Thoracic aorta (tissue), 2 donors: ENCODE measurements around the gene CNBD2. TPM values are rescaled to one million over a fixed set of nuclear protein-coding genes. Genes with fewer than 3 reads are reported as not detected.

Source experiments
- ATAC-seq: fragments of 150-250 bp; one replicate; pipeline ENCODE4 v1.8.0; 2017; ENCODE audit warnings: low read depth; ENCODE audit not compliant: insufficient number of reproducible peaks, low FRiP score
- DNase-seq: peaks from one replicate; pipeline ENCODE4 v3.0.0-alpha.2; 2020; ENCODE audit warnings: low spot score
- H3K27ac ChIP-seq, 2 donors: fragments of 200-600 bp; sonication (generic); 1 replicate in 1 of 2; 2 replicates in 1 of 2; pipeline ENCODE4 v1.5.1; 2016; ENCODE audit warnings: mild to moderate bottlenecking in 2 of 2, moderate library complexity in 2 of 2
- H3K27me3 ChIP-seq: fragments of 200-600 bp; sonication (generic); replicated peaks from 2 replicates; pipeline ENCODE4 v1.6.0; 2016; ENCODE audit warnings: mild to moderate bottlenecking; ENCODE audit not compliant: insufficient read depth
- H3K36me3 ChIP-seq: fragments of 200-600 bp; sonication (generic); one replicate; pipeline ENCODE4 v1.5.1; 2016
- H3K4me1 ChIP-seq, 2 donors: fragments of 200-600 bp; sonication (generic); 1 replicate in 1 of 2; 2 replicates in 1 of 2; pipeline versions ENCODE4 v1.5.1 to v1.6.0; 2016; ENCODE audit warnings: low read depth in 2 of 2, mild to moderate bottlenecking in 1 of 2; ENCODE audit not compliant: control insufficient read depth in 1 of 2
- H3K4me3 ChIP-seq: fragments of 200-600 bp; sonication (generic); 2 replicates; pipeline ENCODE4 v1.5.1; 2016; ENCODE audit warnings: mild to moderate bottlenecking
- H3K9me3 ChIP-seq: fragments of 200-600 bp; sonication (generic); 2 replicates; pipeline ENCODE4 v1.5.1; 2016
- CTCF ChIP-seq: fragments of 200-600 bp; sonication (generic); IDR thresholded peaks from one replicate; pipeline ENCODE4 v1.5.1; 2019; ENCODE audit warnings: antibody characterized with exemption
- total RNA-seq, 2 donors: library from RNA; depleted of rRNA; stranded (reverse); fragments of >200 nt; gene quantifications; one replicate each; pipeline versions ENCODE4 v1.1.0 to v1.2.3, GENCODE V29; 2016

Gene CNBD2
- total RNA-seq, 2 donors from 2014 or later, result 1.2 to 2.6 TPM

- no peak overlapping the region for H3K4me3 ChIP-seq
- no peaks in the 10 kb centered on the region for H3K27me3 ChIP-seq
- no peak overlapping the region for H3K27ac ChIP-seq
- no peak for ATAC-seq
- H3K4me1 ChIP-seq, result no peaks in the 10 kb centered on the region
- TF ChIP-seq CTCF, result no peak
- no peak for DNase-seq
- H3K36me3 ChIP-seq, result no peaks in the 10 kb centered on the region
- H3K9me3 ChIP-seq, result no peaks in the 10 kb centered on the region
Observed at GRCh38 chr20:35984382-35984781, 16.0 kb downstream of the CNBD2 start.

- Histone ChIP-seq H3K36me3 (no peaks in the 10 kb centered on the region), H3K9me3 (no peaks in the 10 kb centered on the region), H3K4me3 (no peak overlapping the region), H3K27ac (no peak overlapping the region), H3K27me3 (no peaks in the 10 kb centered on the region), H3K4me1 (no peaks in the 10 kb centered on the region)
- no peak for DNase-seq
- TF ChIP-seq CTCF, result no peak
- ATAC-seq, result no peak
Observed at GRCh38 chr20:35985806-35986205, 17.4 kb downstream of the CNBD2 start.

- no peak for ATAC-seq
- H3K4me1 ChIP-seq, result no peaks in the 10 kb centered on the region
- H3K27me3 ChIP-seq, result no peaks in the 10 kb centered on the region
- no peak overlapping the region for H3K4me3 ChIP-seq
- H3K36me3 ChIP-seq, result no peaks in the 10 kb centered on the region
- DNase-seq, result no peak
- H3K27ac ChIP-seq, result no peak overlapping the region
- no peak for TF ChIP-seq CTCF
- no peaks in the 10 kb centered on the region for H3K9me3 ChIP-seq
Observed at GRCh38 chr20:35988910-35989463, 20.6 kb downstream of the CNBD2 start.

GRCh38 chr20:35991142-35991771, 22.9 kb downstream of the CNBD2 start:
- no peak for ATAC-seq
- no peaks in the 10 kb centered on the region for H3K4me1 ChIP-seq
- no peak overlapping the region for H3K27ac ChIP-seq
- H3K36me3 ChIP-seq, result no peaks in the 10 kb centered on the region
- H3K27me3 ChIP-seq, result no peaks in the 10 kb centered on the region
- DNase-seq, result no peak
- H3K4me3 ChIP-seq, result no peak overlapping the region
- no peaks in the 10 kb centered on the region for H3K9me3 ChIP-seq
- peak; percentile 40 for TF ChIP-seq CTCF

DNA sequence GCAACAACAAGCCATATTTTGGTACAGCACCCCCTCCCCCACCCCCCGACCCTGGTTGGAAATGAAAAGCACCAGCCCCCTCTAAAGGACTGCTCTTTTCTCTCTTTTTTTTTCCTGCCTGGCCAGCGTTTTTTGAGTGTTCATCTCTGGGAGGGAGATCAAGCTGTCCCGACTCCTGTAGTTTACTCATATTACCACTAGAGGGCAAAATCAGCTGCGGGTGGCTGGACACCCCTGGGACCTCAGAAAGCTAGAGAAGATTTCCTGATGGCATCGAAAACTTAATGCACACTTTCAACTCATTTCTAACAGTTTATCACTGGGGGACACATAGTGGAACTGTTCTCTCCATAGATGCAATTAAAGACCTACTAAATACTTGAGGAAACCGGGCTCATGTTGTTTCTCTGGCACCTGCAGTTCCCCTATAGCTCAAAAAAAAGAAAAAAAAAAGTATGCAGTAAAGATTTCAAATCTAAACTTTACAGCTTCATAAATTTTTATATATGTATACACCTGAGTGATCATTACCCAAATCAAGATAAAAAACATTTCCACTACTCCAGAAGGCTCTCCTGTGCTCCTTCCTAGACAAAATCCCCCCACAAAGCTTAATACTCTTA, 24.4 kb downstream of the CNBD2 start:
- H3K27me3 ChIP-seq, result no peaks in the 10 kb centered on the region
- TF ChIP-seq CTCF, result peak; percentile 84
- H3K4me1 ChIP-seq, result no peaks in the 10 kb centered on the region
- no peaks in the 10 kb centered on the region for H3K36me3 ChIP-seq
- H3K9me3 ChIP-seq, result no peaks in the 10 kb centered on the region
- no peak overlapping the region for H3K27ac ChIP-seq
- peak overlapping the region; percentile 34 for H3K4me3 ChIP-seq
- DNase-seq, result no peak
- no peak for ATAC-seq
